GM23338 (cell line): Measurements from ENCODE around the gene SGO2. TPM values are rescaled to one million over a fixed set of nuclear protein-coding genes. Genes with fewer than 3 reads are reported as not detected.

ENCODE experiments used
- ATAC-seq: fragments of 200-7000 bp; cut with Tn5 transposase; 3 replicates; pipeline ENCODE4 v1.9.1; 2020
- DNase-seq: peaks from one replicate; pipeline ENCODE4 v3.0.0-alpha.2; 2015; ENCODE audit warnings: low spot score
- H2AFZ ChIP-seq: fragments of 200-600 bp; sonication (generic); 2 replicates; pipeline ENCODE4 v1.8.0; 2016; ENCODE audit warnings: antibody characterized with exemption, mild to moderate bottlenecking, moderate library complexity
- H3F3A ChIP-seq: fragments of 200-600 bp; sonication (generic); replicated peaks from 2 replicates; pipeline ENCODE4 v1.8.0; 2017; ENCODE audit warnings: antibody characterized with exemption, mixed run types, low read depth
- H3K27ac ChIP-seq: fragments of 200-600 bp; sonication (generic); 2 replicates; pipeline ENCODE4 v1.6.1; 2016; ENCODE audit warnings: low read depth
- H3K27me3 ChIP-seq: fragments of 200-600 bp; sonication (generic); 2 replicates; pipeline ENCODE4 v1.8.0; 2016; ENCODE audit warnings: mild to moderate bottlenecking, mixed run types, moderate library complexity; ENCODE audit not compliant: insufficient read depth
- H3K36me3 ChIP-seq: fragments of 200-600 bp; sonication (generic); 2 replicates; pipeline ENCODE4 v1.8.0; 2016; ENCODE audit warnings: mild to moderate bottlenecking; ENCODE audit not compliant: insufficient read depth
- H3K4me1 ChIP-seq: fragments of 200-600 bp; sonication (generic); 2 replicates; pipeline ENCODE4 v1.8.0; 2016; ENCODE audit warnings: mild to moderate bottlenecking, moderate library complexity; ENCODE audit not compliant: insufficient read depth
- H3K4me2 ChIP-seq: fragments of 200-600 bp; sonication (generic); 2 replicates; pipeline ENCODE4 v1.7.1; 2017; ENCODE audit warnings: mixed run types
- H3K4me3 ChIP-seq: fragments of 200-600 bp; sonication (generic); 2 replicates; pipeline ENCODE4 v1.6.1; 2016; ENCODE audit warnings: mixed run types
- H3K79me2 ChIP-seq: fragments of 200-600 bp; sonication (generic); replicated peaks from 2 replicates; pipeline ENCODE4 v1.8.0; 2017; ENCODE audit warnings: mild to moderate bottlenecking; ENCODE audit not compliant: insufficient read depth
- H3K9me2 ChIP-seq: fragments of 200-600 bp; sonication (generic); 2 replicates; pipeline ENCODE4 v1.8.0; 2017; ENCODE audit not compliant: insufficient read depth
- H4K20me1 ChIP-seq: fragments of 200-600 bp; sonication (generic); replicated peaks from 2 replicates; pipeline ENCODE4 v1.8.0; 2017; ENCODE audit warnings: mild to moderate bottlenecking; ENCODE audit not compliant: insufficient read depth
- H3K27ac Mint-ChIP-seq: 2 replicates; pipeline ENCODE4 v1.8.0; 2020; ENCODE audit warnings: inconsistent platforms, mild to moderate bottlenecking, moderate library complexity, mixed read lengths
- H3K27me3 Mint-ChIP-seq: 3 replicates; pipeline ENCODE4 v1.8.0; 2022; ENCODE audit warnings: low read depth, mild to moderate bottlenecking, moderate library complexity, mixed read lengths, inconsistent platforms; ENCODE audit not compliant: insufficient read depth, poor library complexity
- H3K36me3 Mint-ChIP-seq: 3 replicates; pipeline ENCODE4 v1.8.0; 2021; ENCODE audit warnings: low read depth, mild to moderate bottlenecking, inconsistent platforms, moderate library complexity, mixed read lengths
- H3K4me1 Mint-ChIP-seq: 3 replicates; pipeline ENCODE4 v1.8.0; 2020; ENCODE audit warnings: mild to moderate bottlenecking, inconsistent platforms, mixed read lengths
- H3K4me3 Mint-ChIP-seq: 3 replicates; pipeline ENCODE4 v1.8.0; 2021; ENCODE audit warnings: moderate library complexity, mild to moderate bottlenecking, inconsistent platforms, mixed read lengths
- H3K9me3 Mint-ChIP-seq: 3 replicates; pipeline ENCODE4 v1.8.0; 2020; ENCODE audit warnings: moderate library complexity, mild to moderate bottlenecking, inconsistent platforms, mixed read lengths
- CREB1 ChIP-seq: fragments of 250-450 bp; sonication (Bioruptor Pico); IDR thresholded peaks from 2 replicates; pipeline ENCODE4 v1.5.0; 2020; ENCODE audit warnings: low read depth, mild to moderate bottlenecking, moderate library complexity
- EZH2phosphoT487 ChIP-seq: fragments of 200-600 bp; sonication (generic); IDR thresholded peaks from one replicate; pipeline ENCODE4 v1.8.1; 2018; ENCODE audit warnings: antibody characterized with exemption; ENCODE audit not compliant: unreplicated experiment
- polyA plus RNA-seq: library from polyadenylated mRNA; unstranded; fragments of >200 nt; fragmentation: Nextera tagmentation; extraction: Ambion mirVana; gene quantifications from 2 replicates; pipeline ENCODE4 v1.2.1, GENCODE V29; 2016
- total RNA-seq: library from RNA; depleted of rRNA; stranded (reverse); fragments of >200 nt; shearing (Covaris generic); gene quantifications from 2 replicates; pipeline ENCODE4 v1.2.3, GENCODE V29; 2014
- TF ChIP-seq, protein P1 (sequence below), 2 experiments: fragments of 200-600 bp in 1 of 2; sonication (generic) in 1 of 2; conservative IDR thresholded peaks; 2 replicates each; pipeline versions ENCODE4 v1.5.1 to v1.6.1; 2016 to 2017; ENCODE audit warnings: antibody characterized with exemption in 2 of 2, low read depth in 2 of 2, mild to moderate bottlenecking in 2 of 2, moderate library complexity in 1 of 2
- TF ChIP-seq, protein P2 (sequence below): IDR thresholded peaks from one replicate; pipeline ENCODE4 v1.6.1; 2018; ENCODE audit warnings: antibody characterized with exemption; ENCODE audit not compliant: unreplicated experiment

The SGO2 gene
- total and polyA plus RNA-seq, 2 experiments from 2014 or later, result 32.6 to 47.7 TPM

GRCh38 chr2:200618590-200619021 is 92.6 kb downstream of the SGO2 start:
- no peak for DNase-seq
- Histone ChIP-seq H3K36me3 (no peaks in the 10 kb centered on the region), H3K9me2 (no peaks in the 10 kb centered on the region), H3K27me3 (no peaks in the 10 kb centered on the region), H3K27ac (no peak overlapping the region), H3K4me1 (no peaks in the 10 kb centered on the region), H3K4me2 (no peak overlapping the region), H3K79me2 (no peaks in the 10 kb centered on the region), H2AFZ (0 out of 2 replicates have a peak overlapping the region, but pooled peaks have one; percentile 16), H3K4me3 (no peak overlapping the region), H4K20me1 (no peaks in the 10 kb centered on the region), H3F3A (no peaks in the 10 kb centered on the region)
- TF ChIP-seq EZH2phosphoT487, result no peak
- TF ChIP-seq, protein P1, sequence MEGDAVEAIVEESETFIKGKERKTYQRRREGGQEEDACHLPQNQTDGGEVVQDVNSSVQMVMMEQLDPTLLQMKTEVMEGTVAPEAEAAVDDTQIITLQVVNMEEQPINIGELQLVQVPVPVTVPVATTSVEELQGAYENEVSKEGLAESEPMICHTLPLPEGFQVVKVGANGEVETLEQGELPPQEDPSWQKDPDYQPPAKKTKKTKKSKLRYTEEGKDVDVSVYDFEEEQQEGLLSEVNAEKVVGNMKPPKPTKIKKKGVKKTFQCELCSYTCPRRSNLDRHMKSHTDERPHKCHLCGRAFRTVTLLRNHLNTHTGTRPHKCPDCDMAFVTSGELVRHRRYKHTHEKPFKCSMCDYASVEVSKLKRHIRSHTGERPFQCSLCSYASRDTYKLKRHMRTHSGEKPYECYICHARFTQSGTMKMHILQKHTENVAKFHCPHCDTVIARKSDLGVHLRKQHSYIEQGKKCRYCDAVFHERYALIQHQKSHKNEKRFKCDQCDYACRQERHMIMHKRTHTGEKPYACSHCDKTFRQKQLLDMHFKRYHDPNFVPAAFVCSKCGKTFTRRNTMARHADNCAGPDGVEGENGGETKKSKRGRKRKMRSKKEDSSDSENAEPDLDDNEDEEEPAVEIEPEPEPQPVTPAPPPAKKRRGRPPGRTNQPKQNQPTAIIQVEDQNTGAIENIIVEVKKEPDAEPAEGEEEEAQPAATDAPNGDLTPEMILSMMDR (conservative IDR thresholded peaks at IDR 0.05; ENCODE audit: low read depth in 2 of 2), result peak in 1 of 2 experiments; percentile 31; a peak in 2 of 4 replicates
- no peak overlapping the region for H3K4me3 Mint-ChIP-seq
- no peaks in the 10 kb centered on the region for H3K27me3 Mint-ChIP-seq
- H3K27ac Mint-ChIP-seq, result no peak overlapping the region
- ATAC-seq, result peak; percentile 45; the same call in 2 of the 3 replicates
- no peaks in the 10 kb centered on the region for H3K9me3 Mint-ChIP-seq
- no peaks in the 10 kb centered on the region for H3K36me3 Mint-ChIP-seq
- no peaks in the 10 kb centered on the region for H3K4me1 Mint-ChIP-seq

GRCh38 chr2:200619279-200619678 is 93.3 kb downstream of the SGO2 start:
- Mint-ChIP-seq H3K4me3 (no peak overlapping the region), H3K9me3 (no peaks in the 10 kb centered on the region), H3K27ac (no peak overlapping the region), H3K27me3 (no peaks in the 10 kb centered on the region), H3K4me1 (no peaks in the 10 kb centered on the region), H3K36me3 (no peaks in the 10 kb centered on the region)
- ATAC-seq, result no peak
- no peak for TF ChIP-seq CREB1 (CRISPR knock-in tag)
- no peak overlapping the region for H3K4me2 ChIP-seq
- no peak for DNase-seq
- no peaks in the 10 kb centered on the region for H3K9me2 ChIP-seq
- no peaks in the 10 kb centered on the region for H3F3A ChIP-seq
- H3K4me1 ChIP-seq, result no peaks in the 10 kb centered on the region
- H2AFZ ChIP-seq, result no peak overlapping the region
- no peak overlapping the region for H3K4me3 ChIP-seq
- no peaks in the 10 kb centered on the region for H3K36me3 ChIP-seq
- no peaks in the 10 kb centered on the region for H4K20me1 ChIP-seq
- H3K79me2 ChIP-seq, result no peaks in the 10 kb centered on the region
- H3K27me3 ChIP-seq, result no peaks in the 10 kb centered on the region
- H3K27ac ChIP-seq, result no peak overlapping the region

DNA sequence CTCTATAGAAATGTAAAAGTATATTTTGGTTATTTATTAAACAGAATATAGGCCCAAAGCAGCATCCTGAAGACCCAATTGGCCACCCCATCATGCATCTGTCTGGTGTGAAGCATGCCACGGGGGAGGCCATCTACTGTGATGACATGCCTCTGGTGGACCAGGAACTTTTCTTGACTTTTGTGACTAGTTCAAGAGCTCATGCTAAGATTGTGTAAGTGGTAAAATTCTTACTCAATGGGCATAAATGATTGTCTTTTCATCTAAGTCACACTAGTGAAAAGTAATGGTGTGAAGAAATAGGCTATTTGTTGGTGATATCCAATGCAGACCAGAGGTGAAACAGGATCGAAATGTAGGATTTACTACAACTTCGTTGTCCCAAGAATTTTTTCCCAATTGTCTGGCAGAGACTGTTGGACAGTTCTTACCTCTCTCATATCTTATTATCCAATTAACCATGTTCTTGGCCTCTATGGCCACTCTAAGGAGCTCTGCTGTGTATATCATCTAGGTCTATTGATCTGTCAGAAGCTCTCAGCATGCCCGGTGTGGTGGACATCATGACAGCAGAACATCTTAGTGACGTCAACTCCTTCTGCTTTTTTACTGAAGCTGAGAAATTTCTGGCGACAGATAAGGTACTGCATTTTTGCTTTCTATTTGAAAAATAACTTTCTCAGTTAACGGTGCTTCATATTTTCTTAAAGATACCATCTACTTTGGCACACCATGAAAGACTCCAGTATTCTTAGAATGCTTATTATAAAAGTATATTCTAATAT is 94.8 kb downstream of the SGO2 start:
- H3K27ac Mint-ChIP-seq, result no peak overlapping the region

More for the DNA sequence above, 94.8 kb downstream of the SGO2 start:
- ATAC-seq (no peak), DNase-seq (no peak)
- Mint-ChIP-seq H3K4me1 (no peaks in the 10 kb centered on the region), H3K36me3 (no peaks in the 10 kb centered on the region), H3K9me3 (no peaks in the 10 kb centered on the region), H3K4me3 (no peak overlapping the region), H3K27me3 (no peaks in the 10 kb centered on the region)
- H3K27me3 ChIP-seq, result no peaks in the 10 kb centered on the region
- H3K36me3 ChIP-seq, result no peaks in the 10 kb centered on the region
- H3K4me2 ChIP-seq, result no peak overlapping the region
- no peaks in the 10 kb centered on the region for H3F3A ChIP-seq
- H3K79me2 ChIP-seq, result no peaks in the 10 kb centered on the region
- H3K27ac ChIP-seq, result no peak overlapping the region
- H2AFZ ChIP-seq, result no peak overlapping the region
- TF ChIP-seq, protein P2, sequence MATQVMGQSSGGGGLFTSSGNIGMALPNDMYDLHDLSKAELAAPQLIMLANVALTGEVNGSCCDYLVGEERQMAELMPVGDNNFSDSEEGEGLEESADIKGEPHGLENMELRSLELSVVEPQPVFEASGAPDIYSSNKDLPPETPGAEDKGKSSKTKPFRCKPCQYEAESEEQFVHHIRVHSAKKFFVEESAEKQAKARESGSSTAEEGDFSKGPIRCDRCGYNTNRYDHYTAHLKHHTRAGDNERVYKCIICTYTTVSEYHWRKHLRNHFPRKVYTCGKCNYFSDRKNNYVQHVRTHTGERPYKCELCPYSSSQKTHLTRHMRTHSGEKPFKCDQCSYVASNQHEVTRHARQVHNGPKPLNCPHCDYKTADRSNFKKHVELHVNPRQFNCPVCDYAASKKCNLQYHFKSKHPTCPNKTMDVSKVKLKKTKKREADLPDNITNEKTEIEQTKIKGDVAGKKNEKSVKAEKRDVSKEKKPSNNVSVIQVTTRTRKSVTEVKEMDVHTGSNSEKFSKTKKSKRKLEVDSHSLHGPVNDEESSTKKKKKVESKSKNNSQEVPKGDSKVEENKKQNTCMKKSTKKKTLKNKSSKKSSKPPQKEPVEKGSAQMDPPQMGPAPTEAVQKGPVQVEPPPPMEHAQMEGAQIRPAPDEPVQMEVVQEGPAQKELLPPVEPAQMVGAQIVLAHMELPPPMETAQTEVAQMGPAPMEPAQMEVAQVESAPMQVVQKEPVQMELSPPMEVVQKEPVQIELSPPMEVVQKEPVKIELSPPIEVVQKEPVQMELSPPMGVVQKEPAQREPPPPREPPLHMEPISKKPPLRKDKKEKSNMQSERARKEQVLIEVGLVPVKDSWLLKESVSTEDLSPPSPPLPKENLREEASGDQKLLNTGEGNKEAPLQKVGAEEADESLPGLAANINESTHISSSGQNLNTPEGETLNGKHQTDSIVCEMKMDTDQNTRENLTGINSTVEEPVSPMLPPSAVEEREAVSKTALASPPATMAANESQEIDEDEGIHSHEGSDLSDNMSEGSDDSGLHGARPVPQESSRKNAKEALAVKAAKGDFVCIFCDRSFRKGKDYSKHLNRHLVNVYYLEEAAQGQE, result no peak
- TF ChIP-seq, protein P1 (conservative IDR thresholded peaks at IDR 0.05; ENCODE audit: low read depth in 2 of 2), result no peak
- no peaks in the 10 kb centered on the region for H3K9me2 ChIP-seq
- no peaks in the 10 kb centered on the region for H3K4me1 ChIP-seq
- H3K4me3 ChIP-seq, result no peak overlapping the region
- H4K20me1 ChIP-seq, result no peaks in the 10 kb centered on the region
